GM19452 (cell line): ENCODE data around the gene TH.
"Not testable (repeated sequence)": the region's sequence is repeated elsewhere in the genome, so short reads cannot be mapped to it uniquely, and the experiment has no call there.

ENCODE experiments used
- ATAC-seq: cut with Tn5 transposase; IDR thresholded peaks from one replicate; pipeline ENCODE4 v1.9.1; 2021; ENCODE audit not compliant: unreplicated experiment

TH gene

GRCh38 chr11:2196970-2197770, 25.6 kb upstream of the TH start:
- no peak for ATAC-seq

- ATAC-seq, result no peak
These were observed 24.1 kb upstream of the TH start for GRCh38 chr11:2195756-2196088.

GRCh38 chr11:2194877-2195755, 23.5 kb upstream of the TH start:
- no peak for ATAC-seq

GRCh38 chr11:2193888-2194595, 22.4 kb upstream of the TH start:
- ATAC-seq, result not testable (repeated sequence)

GRCh38 chr11:2193099-2193887, 21.7 kb upstream of the TH start:
- no peak for ATAC-seq

- ATAC-seq, result no peak
These were observed 20.8 kb upstream of the TH start for GRCh38 chr11:2192435-2192834.

GRCh38 chr11:2191883-2192282, 20.3 kb upstream of the TH start:
- ATAC-seq, result no peak

GRCh38 chr11:2190657-2191471, 19.2 kb upstream of the TH start:
- no peak for ATAC-seq

- no peak for ATAC-seq
These were observed 18.5 kb upstream of the TH start for GRCh38 chr11:2189938-2190656.

- ATAC-seq, result no peak
These were observed 17.1 kb upstream of the TH start for GRCh38 chr11:2188745-2189144.

- ATAC-seq, result no peak
These were observed 15.7 kb upstream of the TH start for GRCh38 chr11:2187280-2187707.

- ATAC-seq, result no peak
These were observed 15.2 kb upstream of the TH start for GRCh38 chr11:2186669-2187279.

- ATAC-seq, result no peak
These were observed 13.9 kb upstream of the TH start for GRCh38 chr11:2185324-2186085.

GRCh38 chr11:2182692-2183474, 11.3 kb upstream of the TH start:
- ATAC-seq, result no peak

- no peak for ATAC-seq
These were observed 10.5 kb upstream of the TH start for GRCh38 chr11:2182075-2182474.

GRCh38 chr11:2180789-2181370, 9.3 kb upstream of the TH start:
- ATAC-seq, result no peak

GRCh38 chr11:2180347-2180746, 8.7 kb upstream of the TH start:
- no peak for ATAC-seq
